ENCODE measurements around the gene NTRK3. TPM values are rescaled to one million over a fixed set of nuclear protein-coding genes. Genes with fewer than 3 reads are reported as not detected.

NTRK3 gene
- total RNA-seq, 2 donors from 2014 or later = 0.53 TPM; not detected in 1

DNA sequence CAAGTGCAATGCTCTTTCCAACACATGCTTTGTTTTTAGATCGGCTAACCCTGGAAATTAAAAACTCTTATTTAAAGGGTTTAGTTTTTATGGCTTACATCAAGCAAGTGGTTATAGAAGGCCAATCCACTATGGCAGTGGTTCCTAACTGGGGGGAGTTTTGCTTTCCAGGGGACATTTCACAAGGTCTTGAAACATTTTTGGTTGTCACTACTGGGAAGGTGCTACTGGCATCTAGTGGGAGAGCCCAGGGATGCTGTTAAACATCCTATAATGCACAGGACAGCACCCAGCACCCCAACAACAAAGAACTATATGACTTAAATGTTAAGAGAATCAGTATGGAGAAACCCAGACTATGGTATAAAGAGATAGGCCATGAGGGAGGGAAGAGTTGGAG, 439.0 kb downstream of the NTRK3 start:
- no peak for ATAC-seq (replicated peaks)
- no peaks in the 10 kb centered on the region for H3K27me3 Mint-ChIP-seq

GRCh38 chr15:87816811-87817210, 439.7 kb downstream of the NTRK3 start:
- no peak overlapping the region for H3K27ac Mint-ChIP-seq
- no peaks in the 10 kb centered on the region for H3K4me1 Mint-ChIP-seq
- H3K27me3 Mint-ChIP-seq = no peaks in the 10 kb centered on the region
- H3K4me3 Mint-ChIP-seq = no peak overlapping the region
- ATAC-seq (replicated peaks) = no peak
- H3K9me3 Mint-ChIP-seq = no peaks in the 10 kb centered on the region
- H3K36me3 Mint-ChIP-seq (ENCODE audit: low read depth) = no peaks in the 10 kb centered on the region

More for the DNA sequence above, 439.0 kb downstream of the NTRK3 start:
- Mint-ChIP-seq H3K27ac (no peak overlapping the region), H3K4me3 (no peak overlapping the region), H3K36me3 (ENCODE audit: low read depth) (no peaks in the 10 kb centered on the region), H3K9me3 (no peaks in the 10 kb centered on the region), H3K4me1 (no peaks in the 10 kb centered on the region)

DNA sequence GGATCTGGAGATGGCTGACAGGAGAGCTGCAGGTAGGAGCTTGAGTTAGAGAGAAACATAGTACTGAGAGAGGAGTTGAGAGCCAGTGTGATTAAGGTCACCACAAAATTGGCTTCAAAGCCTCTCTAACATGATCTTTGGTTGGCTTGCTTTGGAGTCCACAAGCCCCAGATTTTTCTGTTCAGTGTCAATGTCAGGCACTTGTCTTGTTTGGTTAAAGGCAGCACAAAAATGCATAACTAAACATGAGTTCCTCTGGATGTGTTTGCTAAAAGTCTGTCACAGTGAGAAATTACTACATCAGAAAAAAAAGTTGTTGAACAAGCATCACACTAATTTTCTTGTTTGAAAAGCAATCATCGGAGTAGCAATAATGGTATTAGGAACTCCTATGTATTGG, 440.5 kb downstream of the NTRK3 start:
- Mint-ChIP-seq H3K36me3 (ENCODE audit: low read depth) (no peaks in the 10 kb centered on the region), H3K27ac (no peak overlapping the region), H3K4me1 (no peaks in the 10 kb centered on the region), H3K27me3 (no peaks in the 10 kb centered on the region), H3K9me3 (no peaks in the 10 kb centered on the region), H3K4me3 (no peak overlapping the region)
- ATAC-seq (replicated peaks) = no peak

Other genes starting within 250 kb of the NTRK3 start
- 10 to 100 TPM; 26.4 to 34.3 TPM for gene MRPL46, start 210.6 kb upstream of the NTRK3 start, total RNA-seq
- 10 to 100 TPM; 44.4 to 75.0 TPM for gene MRPS11, start 211.0 kb upstream of the NTRK3 start, total RNA-seq